Skeletal muscle tissue (tissue), 4 donors: Measurements from ENCODE around the gene CISD3. TPM values are rescaled to one million over a fixed set of nuclear protein-coding genes. Genes with fewer than 3 reads are reported as not detected.

Experiments
- H3K27ac ChIP-seq: one replicate; pipeline ENCODE4 v1.7.0; 2013; ENCODE audit warnings: mild to moderate bottlenecking, low read depth, low read length, inconsistent platforms
- H3K27me3 ChIP-seq, 3 donors: one replicate each; pipeline ENCODE4 v1.7.0; 2013; ENCODE audit warnings: low read length in 3 of 3; ENCODE audit not compliant: control insufficient read depth in 3 of 3, insufficient read depth in 3 of 3
- H3K36me3 ChIP-seq, 3 donors: one replicate each; pipeline ENCODE4 v1.7.0; 2013; ENCODE audit warnings: low read length in 3 of 3; ENCODE audit not compliant: control insufficient read depth in 3 of 3, insufficient read depth in 3 of 3
- H3K4me1 ChIP-seq, 3 donors: one replicate each; pipeline ENCODE4 v1.7.0; 2013; ENCODE audit warnings: low read length in 3 of 3, mild to moderate bottlenecking in 3 of 3; ENCODE audit not compliant: control insufficient read depth in 3 of 3, insufficient read depth in 3 of 3
- H3K4me3 ChIP-seq, 3 donors: one replicate each; pipeline ENCODE4 v1.7.0; 2013; ENCODE audit warnings: low read length in 3 of 3
- H3K9ac ChIP-seq, 3 donors: one replicate each; pipeline ENCODE4 v1.7.0; 2013; ENCODE audit warnings: low read length in 3 of 3, mild to moderate bottlenecking in 3 of 3, moderate library complexity in 2 of 3, low read depth in 1 of 3
- H3K9me3 ChIP-seq, 3 donors: one replicate each; pipeline ENCODE4 v1.7.0; 2013; ENCODE audit warnings: low read length in 3 of 3; ENCODE audit not compliant: control insufficient read depth in 3 of 3
- total RNA-seq: library from RNA; depleted of rRNA; stranded (reverse); fragments of >200 nt; gene quantifications from one replicate; pipeline ENCODE4 v1.2.3, GENCODE V29; 2014
- donor health status: Osteomylitis.

The CISD3 gene
- total RNA-seq, 1 donor from 2014 or later, result 3.1 TPM

DNA sequence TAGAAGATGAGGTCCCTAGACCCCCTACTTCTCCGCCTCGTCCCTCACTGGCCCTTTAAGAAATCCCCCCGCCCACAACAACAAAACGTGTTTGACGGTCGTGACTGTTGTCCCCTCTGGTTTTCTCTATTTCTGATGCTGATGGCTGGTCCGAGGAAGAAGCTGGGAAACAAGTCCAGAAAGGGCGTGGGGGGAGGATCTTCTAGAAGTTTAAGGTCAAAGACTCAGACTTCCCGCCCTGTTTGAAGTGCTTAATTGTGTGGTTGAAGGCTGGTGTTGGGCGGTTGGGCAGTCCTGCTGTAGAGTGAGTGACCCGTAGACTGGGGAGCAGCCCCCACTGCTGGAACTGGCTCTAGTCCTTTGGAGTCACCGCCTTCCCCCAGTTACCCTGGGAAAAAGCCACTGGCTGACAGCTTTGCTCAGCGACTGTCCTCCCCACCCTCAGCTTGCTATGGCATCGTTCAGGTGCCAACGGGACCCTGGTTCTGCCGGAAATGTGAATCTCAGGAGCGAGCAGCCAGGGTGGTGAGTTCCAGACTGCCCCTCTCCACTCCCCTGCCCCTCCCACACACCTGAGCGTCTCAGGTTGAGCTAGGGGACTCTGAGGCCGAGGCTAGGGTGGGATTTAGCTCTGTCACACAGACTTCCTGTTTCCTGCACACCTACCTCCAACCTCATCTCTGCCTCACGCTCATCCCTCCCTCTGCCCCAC, 23.5 kb upstream of the CISD3 start:
- H3K4me3 ChIP-seq, result peak overlapping the region; percentile 76 to 83 (median 76)
- H3K27ac ChIP-seq, result peak overlapping the region; percentile 98
- H3K27me3 ChIP-seq, result no peaks in the 10 kb centered on the region
- peaks cover 19 to 22% (median 19%) of the 10 kb centered on the region in 3 donors for H3K36me3 ChIP-seq
- peak overlapping the region; percentile 72 to 86 (median 72) for H3K9ac ChIP-seq
- no peaks in the 10 kb centered on the region for H3K9me3 ChIP-seq
- peaks cover 56 to 77% (median 58%) of the 10 kb centered on the region in 3 donors for H3K4me1 ChIP-seq

DNA sequence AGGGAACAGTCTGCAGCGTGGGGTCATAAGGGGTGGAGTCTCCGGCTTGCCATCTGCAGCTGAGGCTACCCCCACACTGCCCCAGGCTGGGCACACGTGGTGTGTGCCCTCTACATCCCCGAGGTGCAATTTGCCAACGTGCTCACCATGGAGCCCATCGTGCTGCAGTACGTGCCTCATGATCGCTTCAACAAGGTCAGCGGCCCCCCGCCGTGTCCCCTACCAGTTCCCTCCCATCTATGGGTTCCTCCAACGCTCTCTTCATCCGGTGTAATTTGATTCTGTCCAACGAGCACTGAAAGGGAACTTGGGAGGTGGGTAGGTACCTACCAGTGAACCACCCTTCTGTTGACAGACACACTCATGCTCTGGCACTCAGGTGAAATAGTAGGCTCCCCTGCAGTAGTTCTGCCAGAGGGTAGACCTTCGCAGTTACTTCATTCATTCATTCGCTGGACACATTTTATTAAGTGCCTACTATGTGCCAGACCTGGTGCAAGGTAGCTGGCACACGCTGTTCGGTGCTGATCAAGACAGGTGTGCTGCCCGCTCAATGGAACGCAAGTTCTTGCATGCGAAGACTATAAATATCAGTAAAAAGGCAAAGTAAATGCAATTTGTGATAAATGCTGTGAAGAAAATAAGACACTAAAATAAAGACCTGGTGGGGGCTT, 22.3 kb upstream of the CISD3 start:
- no peak overlapping the region for H3K27ac ChIP-seq

DNA sequence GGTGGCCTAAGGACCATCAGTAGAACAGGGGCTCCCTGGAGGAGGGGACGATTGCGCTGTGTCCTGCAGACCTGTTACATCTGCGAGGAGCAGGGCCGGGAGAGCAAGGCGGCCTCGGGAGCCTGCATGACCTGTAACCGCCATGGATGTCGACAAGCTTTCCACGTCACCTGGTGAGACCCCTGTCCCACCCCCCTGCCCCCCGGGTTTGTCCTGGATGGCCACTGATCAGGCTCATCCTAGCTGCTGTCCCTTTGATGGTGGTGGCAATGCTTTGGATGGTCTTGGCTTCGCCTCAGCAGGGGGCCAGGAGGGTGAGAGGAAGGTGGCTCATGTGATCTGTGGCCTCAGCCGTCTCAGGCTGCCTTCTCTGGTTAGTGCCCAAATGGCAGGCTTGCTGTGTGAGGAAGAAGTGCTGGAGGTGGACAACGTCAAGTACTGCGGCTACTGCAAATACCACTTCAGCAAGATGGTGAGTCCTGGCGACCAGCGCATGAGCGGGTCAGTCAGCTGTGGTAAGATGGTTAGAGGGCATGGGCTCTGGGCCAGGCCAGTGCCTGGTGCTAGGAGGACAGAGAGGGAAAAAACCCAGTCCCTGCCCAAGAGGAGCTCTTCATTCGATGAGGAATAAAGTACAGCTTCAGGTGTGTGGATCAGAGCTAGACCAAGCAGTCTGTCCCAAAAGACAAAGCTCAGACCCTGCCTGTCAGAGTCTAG, 20.9 kb upstream of the CISD3 start:
- peak overlapping the region; percentile 25 to 79 (median 35) for H3K9ac ChIP-seq
- H3K4me1 ChIP-seq, result peaks cover 44 to 75% (median 60%) of the 10 kb centered on the region in 3 donors
- H3K27ac ChIP-seq, result peak overlapping the region; percentile 79
- H3K4me3 ChIP-seq, result peak overlapping the region in 1 of 3 donors; percentile 7
- H3K9me3 ChIP-seq, result no peaks in the 10 kb centered on the region
- H3K36me3 ChIP-seq, result peaks cover 44 to 45% (median 44%) of the 10 kb centered on the region in 3 donors
- H3K27me3 ChIP-seq, result no peaks in the 10 kb centered on the region

More for the DNA sequence above, 22.3 kb upstream of the CISD3 start:
- H3K9ac ChIP-seq, result peak overlapping the region in 1 of 3 donors; percentile 86
- H3K4me1 ChIP-seq, result peaks cover 56 to 80% (median 67%) of the 10 kb centered on the region in 3 donors
- no peaks in the 10 kb centered on the region for H3K9me3 ChIP-seq
- H3K36me3 ChIP-seq, result peaks cover 30 to 31% (median 30%) of the 10 kb centered on the region in 3 donors
- H3K4me3 ChIP-seq, result peak overlapping the region in 1 of 3 donors; percentile 24
- no peaks in the 10 kb centered on the region for H3K27me3 ChIP-seq

DNA sequence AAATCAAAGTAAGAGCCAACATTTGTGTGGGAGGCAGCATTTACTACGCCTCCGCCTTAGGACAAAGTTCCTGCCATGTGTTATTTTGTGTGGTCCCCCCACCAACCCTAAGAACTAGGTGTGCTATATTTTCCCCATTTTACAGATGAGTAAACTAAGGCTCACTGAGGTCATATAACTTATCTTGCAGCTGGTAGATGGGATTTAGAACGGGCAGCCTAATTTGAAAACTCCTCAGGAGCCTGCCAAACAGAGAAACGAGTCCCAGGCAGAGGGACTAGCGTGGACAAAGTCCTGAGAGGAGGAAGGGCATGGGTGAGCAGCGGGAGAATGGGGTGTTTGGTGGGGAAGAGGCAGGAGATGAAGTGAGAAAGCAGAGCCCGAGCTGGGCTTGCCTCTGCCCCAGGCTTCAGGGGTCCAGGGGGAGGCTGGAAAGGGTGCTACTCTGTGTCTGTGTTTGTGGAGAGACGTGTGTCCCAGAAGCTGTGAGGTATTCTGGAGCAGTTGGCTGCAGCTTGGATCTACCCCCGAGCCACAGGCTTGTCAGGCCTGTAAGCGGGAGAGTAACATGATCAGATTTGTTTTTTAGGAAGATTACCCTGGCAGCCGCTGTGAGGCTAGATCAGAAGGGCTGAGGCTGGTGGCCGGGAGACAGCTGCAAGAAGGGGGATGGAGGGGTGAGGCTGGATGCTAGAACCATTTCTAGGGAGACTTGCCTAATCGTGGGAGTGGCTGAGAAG, 20.1 kb upstream of the CISD3 start:
- no peak overlapping the region for H3K4me3 ChIP-seq
- no peaks in the 10 kb centered on the region for H3K9me3 ChIP-seq
- peak overlapping the region in 2 of 3 donors; percentile 35 to 79 for H3K9ac ChIP-seq
- peaks cover 42 to 73% (median 58%) of the 10 kb centered on the region in 3 donors for H3K4me1 ChIP-seq
- peak overlapping the region; percentile 79 for H3K27ac ChIP-seq
- no peaks in the 10 kb centered on the region for H3K27me3 ChIP-seq
- peaks cover 50 to 52% (median 50%) of the 10 kb centered on the region in 3 donors for H3K36me3 ChIP-seq

DNA sequence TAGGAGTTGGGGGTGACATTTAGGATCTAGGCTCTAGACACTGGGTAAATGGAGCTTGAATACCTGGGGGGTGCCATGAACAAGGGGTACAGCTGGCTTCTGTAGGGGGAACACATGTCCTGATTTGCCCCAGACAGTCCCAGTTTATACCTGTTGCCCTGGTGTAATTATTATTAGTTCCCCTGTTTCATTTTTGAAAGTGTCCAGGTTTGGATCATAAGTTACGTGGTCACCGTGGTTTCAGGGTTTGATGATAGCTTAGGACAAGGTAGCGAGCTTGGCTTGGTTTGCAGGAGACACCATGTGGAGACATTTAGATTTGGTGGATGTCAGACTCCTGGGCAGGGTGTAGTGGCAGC, 19.6 kb upstream of the CISD3 start:
- Histone ChIP-seq H3K27me3 (no peaks in the 10 kb centered on the region), H3K9ac (peak overlapping the region; percentile 16 to 60 (median 46)), H3K36me3 (peaks cover 55 to 58% (median 56%) of the 10 kb centered on the region in 3 donors), H3K4me3 (no peak overlapping the region), H3K4me1 (peaks cover 42 to 73% (median 58%) of the 10 kb centered on the region in 3 donors), H3K27ac (peak overlapping the region; percentile 79), H3K9me3 (no peaks in the 10 kb centered on the region)

DNA sequence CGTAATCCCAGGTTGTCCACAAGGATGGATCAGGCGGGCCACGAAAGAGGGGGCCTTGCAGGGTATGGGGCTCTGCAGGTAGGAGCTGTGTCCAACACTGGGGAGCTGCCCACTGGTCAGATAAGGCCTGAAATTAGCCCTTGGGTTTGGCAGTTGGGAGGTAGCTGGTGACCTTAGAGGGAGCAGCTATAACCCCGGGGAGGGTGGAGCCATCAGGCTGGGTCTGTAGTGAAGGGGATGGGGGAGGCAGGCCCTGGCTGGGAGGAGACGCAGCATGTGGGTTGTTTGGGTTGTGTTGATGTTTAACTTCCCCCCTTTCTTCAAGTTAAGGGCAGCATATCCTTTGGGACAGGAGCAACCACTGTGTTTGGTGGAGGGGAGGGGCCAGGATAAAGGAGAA, 19.2 kb upstream of the CISD3 start:
- peaks cover 59 to 62% (median 60%) of the 10 kb centered on the region in 3 donors for H3K36me3 ChIP-seq
- H3K4me3 ChIP-seq, result no peak overlapping the region
- peak overlapping the region; percentile 79 for H3K27ac ChIP-seq
- H3K27me3 ChIP-seq, result no peaks in the 10 kb centered on the region
- no peaks in the 10 kb centered on the region for H3K9me3 ChIP-seq
- H3K4me1 ChIP-seq, result peaks cover 42 to 71% (median 58%) of the 10 kb centered on the region in 3 donors
- H3K9ac ChIP-seq, result peak overlapping the region in 2 of 3 donors; percentile 16 to 60

DNA sequence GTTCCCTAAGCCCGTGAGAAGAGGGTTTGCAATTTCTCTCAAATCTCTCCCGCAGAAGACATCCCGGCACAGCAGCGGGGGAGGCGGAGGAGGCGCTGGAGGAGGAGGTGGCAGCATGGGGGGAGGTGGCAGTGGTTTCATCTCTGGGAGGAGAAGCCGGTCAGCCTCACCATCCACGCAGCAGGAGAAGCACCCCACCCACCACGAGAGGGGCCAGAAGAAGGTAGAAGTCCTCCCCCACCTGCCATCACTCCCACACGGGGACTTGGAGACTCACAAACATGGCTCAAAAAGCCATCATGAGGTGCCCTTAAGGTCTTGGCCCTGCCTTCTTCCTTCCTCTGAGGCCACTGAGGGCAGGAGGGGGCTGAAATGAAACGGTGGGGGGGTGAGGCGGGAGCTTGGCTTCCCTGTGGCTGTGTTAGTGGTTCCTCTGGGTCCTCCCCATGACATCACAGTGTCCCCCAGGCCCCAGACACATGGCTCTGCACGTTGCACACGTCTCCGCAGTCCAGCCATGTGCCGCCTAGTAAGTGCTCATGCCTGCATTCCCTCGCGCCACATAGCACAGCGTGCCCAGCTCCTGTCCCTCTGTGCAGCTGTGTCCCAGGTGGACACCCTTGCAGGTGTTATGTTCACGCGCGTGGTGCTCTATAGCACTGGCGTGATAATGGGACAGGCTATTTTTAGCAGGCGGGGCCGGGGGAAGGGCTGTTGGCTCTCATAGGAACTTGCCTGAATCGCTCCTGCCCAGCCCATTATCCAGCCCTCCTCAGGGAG, 18.2 kb upstream of the CISD3 start:
- H3K36me3 ChIP-seq, result peaks cover 68 to 69% (median 68%) of the 10 kb centered on the region in 3 donors
- H3K9me3 ChIP-seq, result no peaks in the 10 kb centered on the region
- no peaks in the 10 kb centered on the region for H3K27me3 ChIP-seq
- H3K4me1 ChIP-seq, result peaks cover 37 to 61% (median 51%) of the 10 kb centered on the region in 3 donors
- no peak overlapping the region for H3K4me3 ChIP-seq
- H3K27ac ChIP-seq, result peak overlapping the region; percentile 38
- peak overlapping the region in 1 of 3 donors; percentile 60 for H3K9ac ChIP-seq

DNA sequence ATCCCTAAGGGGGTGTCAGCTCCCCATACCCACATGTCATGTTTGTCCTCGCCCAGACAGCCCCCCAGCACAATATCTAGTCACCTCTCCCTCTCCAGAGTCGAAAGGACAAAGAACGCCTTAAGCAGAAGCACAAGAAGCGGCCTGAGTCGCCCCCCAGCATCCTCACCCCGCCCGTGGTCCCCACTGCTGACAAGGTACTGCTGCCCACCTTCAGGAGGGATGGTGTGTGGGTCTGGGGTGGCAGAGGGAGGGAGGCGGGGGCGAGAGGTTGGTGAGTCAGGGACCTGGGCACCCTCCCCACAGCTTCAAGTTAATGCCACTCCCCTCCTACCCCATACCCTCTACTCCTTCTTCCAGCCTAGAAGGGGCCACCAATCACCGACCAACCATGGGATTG, 17.5 kb upstream of the CISD3 start:
- Histone ChIP-seq H3K27ac (peak overlapping the region; percentile 38), H3K36me3 (peaks cover 70 to 71% (median 71%) of the 10 kb centered on the region in 3 donors), H3K27me3 (no peaks in the 10 kb centered on the region), H3K4me3 (no peak overlapping the region), H3K9me3 (no peaks in the 10 kb centered on the region), H3K9ac (peak overlapping the region in 1 of 3 donors; percentile 33), H3K4me1 (peaks cover 33 to 55% (median 45%) of the 10 kb centered on the region in 3 donors)
